ENCODE measurements around the gene ABCC1. TPM values are rescaled to one million over a fixed set of nuclear protein-coding genes. Genes with fewer than 3 reads are reported as not detected.

ABCC1 gene
- total RNA-seq, 1 experiment from 2014 or later = 16.1 TPM

DNA sequence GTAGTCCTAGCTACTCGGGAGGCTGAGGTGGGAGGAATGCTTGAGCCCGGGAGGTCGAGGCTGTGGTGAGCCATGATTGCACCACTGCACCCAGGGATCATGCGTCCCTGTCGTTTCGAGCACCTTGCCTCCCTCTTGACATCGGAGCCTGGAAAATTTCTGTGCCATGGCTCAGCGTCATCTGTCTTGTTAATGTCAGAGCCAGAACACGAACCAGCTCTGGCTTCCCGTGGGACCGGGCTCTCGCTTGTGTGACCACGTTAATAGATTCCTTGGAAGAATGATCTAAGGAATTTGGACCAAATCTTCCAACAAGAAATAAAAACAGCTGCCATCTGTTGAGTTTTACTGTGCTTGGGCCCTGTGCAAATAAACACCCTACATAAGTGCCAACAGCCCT lies 117.7 kb downstream of the ABCC1 start:
- no peaks in the 10 kb centered on the region for H4K20me1 ChIP-seq (ENCODE audit: low read length)
- ChIA-PET POLR2A (ENCODE audit: unreplicated experiment) (interaction anchor here (0.6 kb wide), 1 partner anchor 16 kb away, joined by 3 read pairs; no protein-coding TSS in a partner anchor), CTCF (no interaction called here)
- no peaks in the 10 kb centered on the region for H3K9me3 ChIP-seq (ENCODE audit: low read length)
- intact Hi-C loops (cut with micrococcal nuclease) = no loop called here
- no peaks in the 10 kb centered on the region for H3K79me2 ChIP-seq (ENCODE audit: low read length)
- no peaks in the 10 kb centered on the region for H3K27me3 ChIP-seq (ENCODE audit: low read length)
- TF ChIP-seq EZH2phosphoT487 (IDR thresholded peaks at IDR 0.05; ENCODE audit: borderline replicate concordance, low read length) (no peak), EZH2 (IDR thresholded peaks at IDR 0.05; ENCODE audit: low read length, unreplicated experiment) (no peak), CTCF (conservative IDR thresholded peaks at IDR 0.05; ENCODE audit: low read depth, low read length) (no peak)
- H3K9ac ChIP-seq (ENCODE audit: low read length) = no peak overlapping the region
- no peak for ATAC-seq
- no peaks in the 10 kb centered on the region for H3K9me2 ChIP-seq (replicated peaks; ENCODE audit: low read length)
- H3K4me3 ChIP-seq (ENCODE audit: low read length) = no peak overlapping the region
- no TSS peak for BruUV-seq (replicated peaks)
- no peaks in the 10 kb centered on the region for H3F3A ChIP-seq (ENCODE audit: low read length, unreplicated experiment)
- H3K4me1 ChIP-seq (ENCODE audit: insufficient read depth, low read length) = no peaks in the 10 kb centered on the region
- no peak overlapping the region for H3K4me2 ChIP-seq (ENCODE audit: low read length)
- H2AFZ ChIP-seq (ENCODE audit: low read length) = no peak overlapping the region
- H3K36me3 ChIP-seq (ENCODE audit: low read depth, low read length) = peaks cover 3% of the 10 kb centered on the region; the same call in 1 of the 2 replicates
- H3K27ac ChIP-seq (ENCODE audit: low read length) = no peak overlapping the region
- no peak for DNase-seq

DNA sequence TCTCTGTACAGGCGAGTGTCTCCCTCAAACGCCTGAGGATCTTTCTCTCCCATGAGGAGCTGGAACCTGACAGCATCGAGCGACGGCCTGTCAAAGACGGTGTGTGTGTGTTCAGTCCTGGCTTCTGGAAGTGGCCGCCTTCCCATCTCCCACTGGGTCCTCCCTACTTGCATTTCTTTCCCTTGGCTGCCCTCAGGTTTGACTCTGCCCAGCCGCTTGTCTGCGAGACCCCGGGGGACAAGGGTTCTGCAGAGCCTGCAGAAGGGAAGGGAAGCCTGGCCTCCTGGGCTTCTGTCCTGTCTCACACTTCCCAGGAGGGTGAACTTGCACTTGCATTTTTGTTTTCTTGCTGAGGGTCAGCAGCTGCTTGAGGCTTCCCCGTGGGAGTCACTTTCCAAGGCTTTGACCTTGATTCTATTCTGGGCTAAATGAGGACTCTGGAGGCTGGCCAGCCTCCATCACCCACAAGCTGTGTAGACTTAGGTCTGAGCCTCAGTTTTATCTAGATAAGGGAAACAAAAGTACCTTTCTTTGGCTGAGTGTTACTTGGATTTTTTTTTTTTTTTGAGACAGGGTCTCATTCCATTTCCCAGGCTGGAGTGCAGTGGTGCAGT lies 122.3 kb downstream of the ABCC1 start:
- Histone ChIP-seq H3K9me3 (ENCODE audit: low read length) (no peaks in the 10 kb centered on the region), H3F3A (ENCODE audit: low read length, unreplicated experiment) (no peaks in the 10 kb centered on the region), H3K27ac (ENCODE audit: low read length) (no peak overlapping the region), H3K27me3 (ENCODE audit: low read length) (no peaks in the 10 kb centered on the region), H4K20me1 (ENCODE audit: low read length) (no peaks in the 10 kb centered on the region), H3K4me2 (ENCODE audit: low read length) (no peak overlapping the region), H3K9me2 (replicated peaks; ENCODE audit: low read length) (no peaks in the 10 kb centered on the region), H3K79me2 (ENCODE audit: low read length) (no peaks in the 10 kb centered on the region), H2AFZ (ENCODE audit: low read length) (no peak overlapping the region), H3K9ac (ENCODE audit: low read length) (no peak overlapping the region), H3K4me1 (ENCODE audit: insufficient read depth, low read length) (no peaks in the 10 kb centered on the region), H3K4me3 (ENCODE audit: low read length) (no peak overlapping the region), H3K36me3 (ENCODE audit: low read depth, low read length) (0 out of 2 replicates have a peak, but pooled peaks cover 3% of the 10 kb centered on the region)
- intact Hi-C loops (cut with micrococcal nuclease) = no loop called here
- no peak for DNase-seq
- POLR2A ChIA-PET (ENCODE audit: unreplicated experiment) = no interaction called here
- no TSS peak for BruUV-seq (replicated peaks)
- TF ChIP-seq CTCF (conservative IDR thresholded peaks at IDR 0.05; ENCODE audit: low read depth, low read length) = no peak
- TF ChIP-seq EZH2phosphoT487 (IDR thresholded peaks at IDR 0.05; ENCODE audit: borderline replicate concordance, low read length) = no peak
- no peak for TF ChIP-seq EZH2 (IDR thresholded peaks at IDR 0.05; ENCODE audit: low read length, unreplicated experiment)
- ATAC-seq = no peak
- CTCF ChIA-PET = no interaction called here

- no peaks in the 10 kb centered on the region for H3K27me3 ChIP-seq (ENCODE audit: low read length)
- H3K27ac ChIP-seq (ENCODE audit: low read length) = no peak overlapping the region
- H3K9me2 ChIP-seq (replicated peaks; ENCODE audit: low read length) = no peaks in the 10 kb centered on the region
- H4K20me1 ChIP-seq (ENCODE audit: low read length) = no peaks in the 10 kb centered on the region
- H3K4me2 ChIP-seq (ENCODE audit: low read length) = no peak overlapping the region
- ATAC-seq (no peak), DNase-seq (no peak)
- no TSS peak for BruUV-seq (replicated peaks)
- no peaks in the 10 kb centered on the region for H3K4me1 ChIP-seq (ENCODE audit: insufficient read depth, low read length)
- H3K4me3 ChIP-seq (ENCODE audit: low read length) = no peak overlapping the region
- no peaks in the 10 kb centered on the region for H3F3A ChIP-seq (ENCODE audit: low read length, unreplicated experiment)
- no peak overlapping the region for H2AFZ ChIP-seq (ENCODE audit: low read length)
- intact Hi-C loops (cut with micrococcal nuclease) = no loop called here
- ChIA-PET CTCF (no interaction called here), POLR2A (ENCODE audit: unreplicated experiment) (no interaction called here)
- no peaks in the 10 kb centered on the region for H3K79me2 ChIP-seq (ENCODE audit: low read length)
- TF ChIP-seq EZH2phosphoT487 (IDR thresholded peaks at IDR 0.05; ENCODE audit: borderline replicate concordance, low read length) (no peak), EZH2 (IDR thresholded peaks at IDR 0.05; ENCODE audit: low read length, unreplicated experiment) (no peak), CTCF (conservative IDR thresholded peaks at IDR 0.05; ENCODE audit: low read depth, low read length) (no peak)
- 0 out of 2 replicates have a peak, but pooled peaks cover 3% of the 10 kb centered on the region for H3K36me3 ChIP-seq (ENCODE audit: low read depth, low read length)
- H3K9ac ChIP-seq (ENCODE audit: low read length) = no peak overlapping the region
- no peaks in the 10 kb centered on the region for H3K9me3 ChIP-seq (ENCODE audit: low read length)
Measured at GRCh38 chr16:16073001-16073545, 123.7 kb downstream of the ABCC1 start.

Measured in PC-3 (cell line).